Stimulated activated CD8-positive, alpha-beta memory T cell treated with anti-CD3 and anti-CD28 coated beads, Interleukin-7, amount 100 ng/mL, for 24 hours (primary cell): ENCODE data around the gene OSBPL10.

Experiments
- DNase-seq: peaks from one replicate; pipeline ENCODE4 v3.0.0-alpha.2; 2020; ENCODE audit warnings: low read depth

The OSBPL10 gene

GRCh38 chr3:31924610-31925270, 56.3 kb downstream of the OSBPL10 start:
- no peak for DNase-seq

GRCh38 chr3:31922962-31923361, 58.1 kb downstream of the OSBPL10 start:
- no peak for DNase-seq

- DNase-seq, result no peak
Measured at GRCh38 chr3:31921837-31922236, 59.2 kb downstream of the OSBPL10 start.

- DNase-seq, result no peak
Measured at GRCh38 chr3:31920310-31920709, 60.8 kb downstream of the OSBPL10 start.

- DNase-seq, result no peak
Measured at GRCh38 chr3:31919528-31919927, 61.5 kb downstream of the OSBPL10 start.

GRCh38 chr3:31918179-31919150, 62.6 kb downstream of the OSBPL10 start:
- DNase-seq, result no peak

GRCh38 chr3:31917303-31918005, 63.6 kb downstream of the OSBPL10 start:
- DNase-seq, result no peak

- DNase-seq, result no peak
Measured at GRCh38 chr3:31911643-31912042, 69.4 kb downstream of the OSBPL10 start.

- DNase-seq, result no peak
Measured at GRCh38 chr3:31911124-31911523, 69.9 kb downstream of the OSBPL10 start.

- no peak for DNase-seq
Measured at GRCh38 chr3:31909455-31909854, 71.6 kb downstream of the OSBPL10 start.

GRCh38 chr3:31908391-31909097, 72.5 kb downstream of the OSBPL10 start:
- no peak for DNase-seq

- no peak for DNase-seq
Measured at GRCh38 chr3:31906182-31906581, 74.9 kb downstream of the OSBPL10 start.

GRCh38 chr3:31903686-31904431, 77.2 kb downstream of the OSBPL10 start:
- DNase-seq, result no peak

- DNase-seq, result no peak
Measured at GRCh38 chr3:31900583-31900982, 80.5 kb downstream of the OSBPL10 start.

GRCh38 chr3:31896648-31897433, 84.2 kb downstream of the OSBPL10 start:
- DNase-seq, result no peak

GRCh38 chr3:31896026-31896425, 85.0 kb downstream of the OSBPL10 start:
- no peak for DNase-seq

- no peak for DNase-seq
Measured at GRCh38 chr3:31895471-31895870, 85.6 kb downstream of the OSBPL10 start.

- DNase-seq, result no peak
Measured at GRCh38 chr3:31892916-31893573, 88.0 kb downstream of the OSBPL10 start.

- DNase-seq, result no peak
Measured at GRCh38 chr3:31892500-31892899, 88.6 kb downstream of the OSBPL10 start.
